HG02759 (cell line): ENCODE data around the gene ADAM22.
A peak's percentile ranks its signal among the peaks of the same experiment; 100 is the strongest.
"Not testable (repeated sequence)": the region's sequence is repeated elsewhere in the genome, so short reads cannot be mapped to it uniquely, and the experiment has no call there.

ENCODE experiments used
- ATAC-seq: cut with Tn5 transposase; IDR thresholded peaks from one replicate; pipeline ENCODE4 v1.9.1; 2021; ENCODE audit warnings: mild to moderate bottlenecking, moderate library complexity; ENCODE audit not compliant: unreplicated experiment

The ADAM22 gene, protein sequence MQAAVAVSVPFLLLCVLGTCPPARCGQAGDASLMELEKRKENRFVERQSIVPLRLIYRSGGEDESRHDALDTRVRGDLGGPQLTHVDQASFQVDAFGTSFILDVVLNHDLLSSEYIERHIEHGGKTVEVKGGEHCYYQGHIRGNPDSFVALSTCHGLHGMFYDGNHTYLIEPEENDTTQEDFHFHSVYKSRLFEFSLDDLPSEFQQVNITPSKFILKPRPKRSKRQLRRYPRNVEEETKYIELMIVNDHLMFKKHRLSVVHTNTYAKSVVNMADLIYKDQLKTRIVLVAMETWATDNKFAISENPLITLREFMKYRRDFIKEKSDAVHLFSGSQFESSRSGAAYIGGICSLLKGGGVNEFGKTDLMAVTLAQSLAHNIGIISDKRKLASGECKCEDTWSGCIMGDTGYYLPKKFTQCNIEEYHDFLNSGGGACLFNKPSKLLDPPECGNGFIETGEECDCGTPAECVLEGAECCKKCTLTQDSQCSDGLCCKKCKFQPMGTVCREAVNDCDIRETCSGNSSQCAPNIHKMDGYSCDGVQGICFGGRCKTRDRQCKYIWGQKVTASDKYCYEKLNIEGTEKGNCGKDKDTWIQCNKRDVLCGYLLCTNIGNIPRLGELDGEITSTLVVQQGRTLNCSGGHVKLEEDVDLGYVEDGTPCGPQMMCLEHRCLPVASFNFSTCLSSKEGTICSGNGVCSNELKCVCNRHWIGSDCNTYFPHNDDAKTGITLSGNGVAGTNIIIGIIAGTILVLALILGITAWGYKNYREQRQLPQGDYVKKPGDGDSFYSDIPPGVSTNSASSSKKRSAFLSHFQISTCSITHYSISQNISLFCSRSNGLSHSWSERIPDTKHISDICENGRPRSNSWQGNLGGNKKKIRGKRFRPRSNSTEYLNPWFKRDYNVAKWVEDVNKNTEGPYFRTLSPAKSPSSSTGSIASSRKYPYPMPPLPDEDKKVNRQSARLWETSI

DNA sequence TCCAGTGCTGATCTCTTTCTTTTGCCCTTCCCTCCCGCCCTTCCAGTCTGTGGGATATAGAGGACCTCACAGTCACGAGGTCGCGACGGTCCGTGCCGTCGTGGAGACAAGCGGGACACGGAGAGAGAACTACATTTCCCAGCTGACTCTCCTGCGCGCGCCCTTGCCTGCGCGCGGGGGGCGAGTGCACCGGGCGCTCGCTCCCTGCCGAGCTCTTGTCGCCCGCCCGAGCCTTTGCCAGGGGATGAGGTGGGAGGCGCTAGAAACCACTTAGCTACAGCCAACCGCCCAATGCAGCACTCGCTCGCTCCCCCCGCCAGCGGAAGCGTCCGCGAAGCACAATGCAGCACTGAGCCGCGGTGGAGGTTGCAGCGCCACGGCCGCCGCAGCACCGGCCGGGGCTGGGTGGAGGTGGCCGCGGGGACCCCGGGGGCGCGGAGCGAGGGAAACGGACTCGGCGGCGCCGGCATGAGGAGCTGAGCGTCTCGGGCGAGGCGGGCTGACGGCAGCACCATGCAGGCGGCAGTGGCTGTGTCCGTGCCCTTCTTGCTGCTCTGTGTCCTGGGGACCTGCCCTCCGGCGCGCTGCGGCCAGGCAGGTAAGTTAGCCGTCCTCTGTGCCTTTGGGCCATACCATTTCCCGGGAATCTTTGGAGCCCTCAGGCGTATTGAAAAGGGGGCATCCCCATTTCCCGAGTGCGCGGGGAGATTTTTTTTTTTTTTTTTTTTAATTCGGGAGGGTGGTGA is at the start of gene ADAM22:
Gene ADAM22, plus strand, starts transcription at position 299 of the 746 bp plus-strand sequence. Its CDS starts 215 bp downstream, at position 514.
- ATAC-seq = peak; percentile 97

DNA sequence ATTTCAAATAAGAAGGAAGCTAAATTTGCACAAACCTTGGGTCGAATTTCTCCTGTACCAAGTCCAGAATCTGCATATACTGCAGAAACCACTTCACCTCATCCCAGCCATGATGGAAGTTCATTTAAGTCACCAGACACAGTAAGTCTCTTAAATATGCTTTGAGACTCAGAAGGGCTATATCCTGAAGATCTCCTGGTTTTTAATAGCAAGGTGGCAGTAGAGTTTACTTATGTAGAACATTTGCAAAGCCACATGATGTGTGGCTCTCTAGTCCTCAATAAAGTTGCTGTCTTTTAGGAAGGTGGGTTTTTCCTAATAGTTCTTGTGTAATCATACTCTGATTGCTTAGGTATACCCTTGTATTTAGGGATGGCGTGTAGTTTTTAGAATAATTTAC is 49.0 kb upstream of the ADAM22 start:
- ATAC-seq = no peak

DNA sequence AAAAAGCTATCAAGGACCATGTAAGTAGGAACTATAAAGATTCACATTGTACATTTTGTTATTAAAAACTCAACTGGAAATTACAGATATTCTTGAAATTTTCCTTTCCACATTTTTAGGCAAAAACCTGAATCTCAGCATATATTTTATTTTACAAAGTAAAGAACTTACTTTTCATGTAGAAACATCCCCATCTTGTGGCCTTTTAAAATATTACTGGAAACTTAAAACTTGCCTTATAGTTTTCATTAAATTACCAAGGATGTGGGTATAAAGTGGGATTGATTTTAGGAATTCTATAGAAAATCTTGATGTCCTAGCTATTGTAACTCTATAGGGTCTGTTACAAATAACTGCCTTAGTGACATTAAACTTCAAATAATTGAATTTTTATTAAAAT is 47.2 kb upstream of the ADAM22 start:
- ATAC-seq = no peak

DNA sequence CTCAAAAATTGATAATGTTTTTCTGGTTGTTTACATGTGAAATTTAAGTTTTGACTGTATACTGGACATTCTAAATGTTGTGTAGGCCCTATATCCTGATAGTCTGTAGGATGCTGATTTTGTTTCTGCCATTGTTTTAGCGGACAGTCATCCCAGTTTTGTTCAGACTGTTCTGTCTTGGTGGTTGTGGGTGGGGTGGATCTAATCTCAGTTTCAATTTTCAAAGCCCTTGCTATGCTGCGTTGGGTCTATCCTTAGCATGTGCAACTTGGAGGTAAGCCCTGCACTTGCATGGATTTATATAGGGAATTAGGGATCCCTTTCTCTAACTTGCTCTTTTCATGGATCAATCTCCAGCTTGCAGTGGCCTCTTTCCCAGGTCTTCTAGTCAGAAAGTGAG is 38.7 kb upstream of the ADAM22 start:
- ATAC-seq = no peak

DNA sequence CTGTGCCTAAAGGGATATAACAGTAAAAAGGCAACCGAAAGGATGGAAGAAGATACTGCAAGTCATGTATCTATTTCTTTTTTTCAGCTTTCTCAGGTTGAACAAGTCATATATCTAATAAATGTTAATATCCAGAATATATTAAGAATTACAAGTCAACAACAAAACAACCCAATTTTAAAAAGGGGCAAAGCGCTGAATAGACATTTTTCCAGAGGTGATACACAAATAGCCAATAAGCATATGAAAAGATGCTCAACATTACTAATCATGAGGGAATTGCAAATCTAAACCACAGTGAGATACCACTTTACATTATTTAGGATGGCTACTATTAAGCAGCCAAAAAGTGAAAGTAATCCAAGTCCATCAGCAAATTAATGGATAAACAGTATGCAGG is 34.8 kb upstream of the ADAM22 start:
- no peak for ATAC-seq

DNA sequence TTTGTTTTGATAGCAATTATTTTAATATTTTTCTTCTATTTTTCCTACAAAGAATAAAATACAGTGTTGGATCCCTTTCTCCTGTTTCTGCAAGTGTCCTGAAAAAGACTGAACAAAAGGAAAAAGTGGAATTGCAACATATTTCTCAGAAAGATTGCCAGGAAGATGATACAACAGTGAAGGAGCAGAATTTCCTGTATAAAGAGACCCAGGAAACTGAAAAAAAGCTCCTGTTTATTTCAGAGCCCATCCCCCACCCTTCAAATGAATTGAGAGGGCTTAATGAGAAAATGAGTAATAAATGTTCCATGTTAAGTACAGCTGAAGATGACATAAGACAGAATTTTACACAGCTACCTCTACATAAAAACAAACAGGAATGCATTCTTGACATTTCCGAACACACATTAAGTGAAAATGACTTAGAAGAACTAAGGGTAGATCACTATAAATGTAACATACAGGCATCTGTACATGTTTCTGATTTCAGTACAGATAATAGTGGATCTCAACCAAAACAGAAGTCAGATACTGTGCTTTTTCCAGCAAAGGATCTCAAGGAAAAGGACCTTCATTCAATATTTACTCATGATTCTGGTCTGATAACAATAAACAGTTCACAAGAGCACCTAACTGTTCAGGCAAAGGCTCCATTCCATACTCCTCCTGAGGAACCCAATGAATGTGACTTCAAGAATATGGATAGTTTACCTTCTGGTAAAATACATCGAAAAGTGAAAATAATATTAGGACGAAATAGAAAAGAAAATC is 26.7 kb upstream of the ADAM22 start:
- not testable (repeated sequence) for ATAC-seq

DNA sequence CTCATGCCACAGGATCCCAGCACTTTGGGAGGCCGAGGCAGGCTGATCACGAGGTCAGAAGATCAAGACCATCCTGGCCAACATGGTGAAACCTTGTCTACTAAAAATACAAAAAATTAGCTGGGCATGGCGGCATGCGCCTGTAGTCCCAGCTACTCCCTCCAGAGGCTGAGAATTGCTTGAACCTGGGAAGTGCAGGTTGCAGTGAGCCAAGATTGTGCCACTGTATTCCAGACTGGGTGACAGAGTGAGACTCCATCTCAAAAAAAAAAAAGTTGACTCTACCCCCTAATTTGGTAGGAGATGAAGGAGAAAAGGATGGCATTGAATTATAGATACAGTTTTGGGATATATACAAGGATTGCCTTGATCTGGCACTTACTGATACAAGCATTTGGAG is 25.2 kb upstream of the ADAM22 start:
- ATAC-seq = not testable (repeated sequence)

DNA sequence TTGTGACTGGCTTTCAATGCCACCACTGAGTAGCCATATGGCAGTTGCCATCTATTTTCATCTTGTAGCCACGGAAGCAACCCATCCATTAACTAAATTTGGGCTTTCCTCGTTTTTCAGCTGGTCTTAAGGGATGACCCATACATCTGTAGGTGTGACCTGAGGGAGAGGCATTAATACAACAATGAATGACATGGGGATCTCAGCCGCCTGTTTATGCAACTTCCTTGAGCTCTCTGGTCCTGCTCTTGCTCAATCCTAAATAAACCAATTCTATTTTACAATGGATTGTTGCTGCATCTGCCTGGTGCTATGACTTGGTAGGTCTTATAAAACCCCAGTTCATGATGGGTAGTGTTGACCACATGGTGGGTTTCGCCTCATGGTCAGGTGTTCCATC is 21.9 kb upstream of the ADAM22 start:
- no peak for ATAC-seq

DNA sequence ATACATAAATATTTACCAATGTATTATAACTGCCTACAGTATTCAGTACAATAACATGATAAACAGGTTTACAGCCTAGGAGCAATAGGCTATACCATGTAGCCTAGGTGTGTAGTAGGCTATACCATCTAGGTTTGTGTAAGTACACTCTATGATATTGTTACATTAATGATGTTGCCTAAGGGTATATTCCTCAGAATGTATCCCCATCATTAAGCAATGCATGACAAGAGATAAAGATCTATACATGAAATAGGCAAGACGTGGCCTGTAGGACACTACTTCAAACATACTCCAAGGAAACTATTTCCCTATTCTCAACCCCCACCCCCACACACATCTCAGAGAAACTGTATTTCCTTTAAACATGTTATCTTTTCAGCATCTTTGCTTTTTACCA is 15.3 kb upstream of the ADAM22 start:
- no peak for ATAC-seq

DNA sequence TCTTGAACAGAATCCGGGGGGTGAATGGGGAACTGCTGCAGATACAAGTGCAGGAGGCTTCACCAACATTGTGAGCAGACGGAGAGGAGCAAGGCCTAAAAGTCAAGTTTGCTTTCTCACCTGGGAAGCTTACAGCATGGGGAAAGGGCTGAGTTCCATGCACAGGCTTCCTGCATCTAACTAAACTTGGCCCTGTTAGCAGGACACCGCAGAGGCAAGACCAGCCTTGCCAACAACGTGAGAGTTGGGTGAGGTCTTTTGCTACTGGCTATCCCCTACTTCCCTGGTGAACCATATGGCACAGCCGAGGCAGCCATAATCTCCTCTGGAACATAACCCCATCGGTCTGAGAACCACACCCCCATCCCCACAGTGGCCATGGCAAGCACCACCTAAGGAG is 14.2 kb upstream of the ADAM22 start:
- ATAC-seq = no peak

DNA sequence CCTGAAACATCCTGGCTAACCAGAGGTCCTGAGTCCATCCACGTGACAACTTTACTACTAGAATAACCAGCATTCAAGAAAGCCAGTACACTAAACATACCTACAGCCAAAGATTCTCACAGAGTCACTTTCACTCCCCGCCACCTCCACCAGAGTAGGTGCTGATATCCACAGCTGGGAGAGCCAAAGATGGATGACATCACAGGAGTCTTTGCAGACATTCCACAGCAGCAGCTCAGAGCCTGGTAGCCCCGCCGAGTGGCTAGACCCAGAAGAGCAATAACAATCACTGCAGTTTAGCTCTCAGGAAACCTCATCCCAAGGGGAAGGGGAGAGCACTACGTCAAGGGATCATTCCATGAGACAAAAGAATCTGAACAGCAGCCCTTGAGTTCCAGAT is 13.5 kb upstream of the ADAM22 start:
- no peak for ATAC-seq

DNA sequence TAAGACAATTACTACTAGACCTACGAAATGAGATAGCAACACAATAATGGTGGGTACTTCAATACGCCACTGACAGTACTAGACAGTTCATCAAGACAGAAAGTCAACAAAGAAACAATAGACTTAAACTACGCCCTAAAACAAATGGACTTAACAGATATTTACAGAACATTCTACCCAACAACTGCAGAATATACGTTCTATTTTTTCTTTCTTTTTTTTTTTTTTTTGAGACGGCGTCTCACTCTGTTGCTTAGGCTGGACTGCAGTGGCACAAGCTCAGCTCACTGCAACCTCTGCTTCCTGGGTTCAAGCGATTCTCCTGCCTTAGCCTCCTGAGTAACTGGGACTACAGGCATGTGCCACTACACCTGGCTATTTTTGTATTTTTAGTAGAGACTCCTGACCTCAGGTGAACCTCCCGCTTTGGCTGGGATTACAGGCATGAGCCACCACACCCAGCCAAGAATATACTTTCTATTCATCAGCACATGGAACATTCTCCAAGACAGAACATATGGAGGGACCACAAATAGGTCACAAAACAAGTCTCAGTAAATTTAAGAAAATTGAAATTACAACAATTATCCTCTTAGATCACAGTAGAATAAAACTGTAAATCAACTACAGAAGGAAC is 11.2 kb upstream of the ADAM22 start:
- not testable (repeated sequence) for ATAC-seq

DNA sequence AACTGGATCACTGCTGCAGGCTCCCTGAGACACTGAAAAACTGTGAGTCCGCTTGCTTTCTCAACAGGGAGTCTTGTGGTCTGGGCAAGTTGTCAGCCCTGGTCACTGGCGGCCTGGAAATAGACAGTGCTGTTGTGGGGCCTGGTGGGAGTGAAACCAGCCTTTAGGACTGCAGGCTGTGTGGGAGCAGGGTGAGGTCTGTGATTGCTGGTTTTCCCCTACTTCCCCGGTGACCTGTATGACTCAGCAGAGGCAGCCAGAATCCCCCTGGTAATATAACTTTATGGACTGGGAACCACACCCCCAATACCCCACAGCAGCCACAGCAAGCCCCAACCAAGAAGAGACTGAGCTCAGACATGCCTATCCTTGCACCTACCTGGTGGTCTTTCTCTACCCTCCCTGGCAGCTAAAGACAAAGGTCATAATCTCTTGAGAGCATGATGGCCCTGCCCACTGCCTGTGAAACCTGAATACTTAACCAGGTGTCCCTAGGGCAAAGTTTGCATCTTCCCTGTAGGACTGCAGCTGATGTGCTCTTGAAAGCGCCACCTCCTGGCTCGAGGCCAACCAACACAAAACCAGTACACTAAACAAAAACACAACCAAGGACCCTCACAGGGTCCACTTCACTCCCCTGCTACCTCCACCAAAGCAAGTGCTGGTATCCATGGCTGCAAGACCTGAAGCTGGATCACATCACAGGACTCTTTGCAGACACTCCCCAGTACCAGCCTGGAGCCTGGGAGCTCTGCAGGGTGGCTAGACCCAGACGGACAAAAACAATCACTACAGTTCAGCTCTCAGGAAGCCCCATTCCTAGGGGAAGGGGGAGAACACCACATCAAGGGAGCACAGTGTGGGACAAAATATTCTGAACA is 7.2 kb upstream of the ADAM22 start:
- peak; percentile 99 for ATAC-seq

DNA sequence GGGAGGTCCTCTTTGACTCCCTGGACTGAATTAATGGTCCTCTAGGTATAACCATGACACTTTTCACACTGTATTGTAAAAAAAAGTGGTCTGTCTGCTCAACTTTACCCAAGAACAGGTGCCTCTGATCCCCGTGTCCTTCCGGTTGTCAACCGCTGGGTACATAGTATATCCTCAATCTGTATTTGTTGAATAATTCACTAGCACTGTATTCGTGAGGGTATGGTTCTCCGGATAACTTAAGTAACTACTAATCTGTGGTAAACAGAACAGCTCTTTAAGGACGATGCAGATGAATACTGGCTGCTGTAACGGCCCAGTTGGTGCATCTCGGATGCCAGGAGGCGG is 472 bp upstream of the ADAM22 start:
- peak; percentile 24 for ATAC-seq

DNA sequence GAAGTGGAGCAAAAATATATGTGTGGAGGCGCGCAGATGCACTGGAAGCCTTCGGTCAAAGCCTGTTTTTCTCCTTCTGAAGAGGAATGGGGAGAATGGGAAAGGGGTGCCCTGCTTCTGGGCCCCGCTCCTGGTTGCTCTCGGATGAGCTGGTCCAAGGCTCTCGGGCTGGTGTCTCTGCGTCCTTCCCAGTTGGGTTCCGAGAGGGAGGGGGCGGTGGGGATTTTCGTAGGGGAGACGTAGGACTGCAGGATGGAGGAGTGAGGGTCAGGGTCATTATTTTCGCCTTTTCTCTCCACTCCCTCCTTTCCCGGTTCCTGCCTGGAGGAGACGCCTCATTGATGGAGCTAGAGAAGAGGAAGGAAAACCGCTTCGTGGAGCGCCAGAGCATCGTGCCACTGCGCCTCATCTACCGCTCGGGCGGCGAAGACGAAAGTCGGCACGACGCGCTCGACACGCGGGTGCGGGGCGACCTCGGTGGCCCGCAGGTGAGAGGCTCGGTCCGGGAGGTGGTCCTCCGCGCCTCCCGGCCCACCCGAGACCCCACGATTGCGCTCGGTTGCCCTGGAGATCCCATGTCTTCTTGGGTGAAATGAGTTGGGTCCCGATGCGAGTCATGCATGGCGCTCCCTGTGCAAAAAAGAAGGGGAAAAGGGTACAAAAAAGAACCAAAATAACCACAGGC is 790 bp downstream of the ADAM22 start:
- ATAC-seq = peak; percentile 9

DNA sequence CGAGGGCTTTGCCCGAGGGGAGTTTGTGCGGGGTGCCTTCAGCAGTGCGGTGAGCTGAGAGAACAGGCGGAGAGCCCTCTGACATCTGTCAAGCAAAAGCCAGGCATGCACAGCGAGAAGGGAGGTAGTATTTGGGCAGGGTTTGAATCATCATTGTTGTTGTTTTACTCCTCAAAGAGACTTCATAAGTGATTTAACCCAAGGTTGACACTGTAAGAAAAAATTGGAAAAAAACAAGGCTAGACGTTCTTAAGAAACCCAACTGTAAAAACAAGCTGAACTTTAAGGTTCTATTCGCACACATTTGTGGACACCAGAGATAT is 1.3 kb downstream of the ADAM22 start:
- no peak for ATAC-seq

DNA sequence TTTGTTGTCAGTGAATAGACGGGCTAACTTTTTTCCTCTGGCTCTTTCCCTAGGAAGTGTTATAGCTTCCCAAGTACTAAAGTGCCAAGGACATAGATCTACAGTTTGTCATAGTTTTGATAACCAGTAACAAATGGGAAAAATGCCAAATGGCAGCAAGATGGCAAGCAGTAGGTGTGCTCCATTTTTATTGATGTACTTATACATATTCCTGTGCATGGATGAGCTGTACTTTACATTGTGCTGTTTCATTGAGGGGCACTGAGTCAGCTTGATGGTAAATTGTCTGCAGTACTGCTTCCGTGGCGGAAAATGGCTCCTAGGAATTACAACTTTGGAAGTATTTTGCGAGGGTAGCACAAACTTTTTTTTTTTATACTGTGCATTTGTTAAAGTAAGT is 7.1 kb downstream of the ADAM22 start:
- no peak for ATAC-seq

DNA sequence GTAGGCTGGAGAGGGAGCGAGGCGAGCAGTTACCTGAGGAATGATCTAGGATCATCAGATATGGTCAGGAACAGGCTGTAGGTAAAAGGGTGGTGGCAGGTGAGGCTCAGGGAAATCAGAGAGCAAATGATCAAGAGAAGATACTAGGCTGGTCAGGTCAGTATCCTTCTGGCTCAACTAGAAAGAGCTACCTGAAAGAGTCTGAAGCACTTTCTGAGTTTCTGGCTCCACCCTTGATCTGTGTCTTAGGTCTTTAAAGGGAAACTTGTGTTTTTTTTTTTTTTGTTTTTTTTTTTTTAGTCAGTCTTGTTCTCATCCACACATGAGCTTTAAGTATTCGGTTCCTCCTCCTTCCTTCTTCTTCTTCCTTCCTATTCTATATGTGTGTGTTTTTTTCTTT is 10.5 kb downstream of the ADAM22 start:
- no peak for ATAC-seq

DNA sequence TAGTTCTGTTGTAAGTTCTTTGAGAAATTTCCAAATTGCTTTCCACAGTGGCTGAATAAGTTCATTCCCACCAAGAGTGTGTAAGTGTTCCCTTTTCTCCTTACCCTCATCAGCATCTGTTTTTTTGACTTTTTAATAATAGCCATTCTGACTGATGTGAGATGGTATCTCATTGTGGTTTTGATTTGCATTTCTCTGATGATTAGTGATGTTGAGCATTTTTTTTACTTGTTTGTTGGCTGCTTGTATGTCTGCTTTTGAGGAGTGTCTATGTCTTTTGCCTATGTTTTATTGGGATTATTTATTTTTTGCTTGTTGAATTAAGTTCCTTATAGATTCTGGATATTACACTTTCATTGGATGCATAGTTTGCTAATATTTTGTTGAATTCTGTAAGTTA is 11.9 kb downstream of the ADAM22 start:
- not testable (repeated sequence) for ATAC-seq
